GM19023 (cell line): Measurements from ENCODE around the gene CELA3A.

Experiments used
- ATAC-seq: cut with Tn5 transposase; IDR thresholded peaks from one replicate; pipeline ENCODE4 v1.9.1; 2021; ENCODE audit warnings: mild to moderate bottlenecking, moderate library complexity; ENCODE audit not compliant: unreplicated experiment

The CELA3A gene

GRCh38 chr1:22045604-22046228 lies 44.3 kb downstream of the CELA3A start:
- no peak for ATAC-seq

- ATAC-seq, result no peak
Measured at GRCh38 chr1:22048351-22049192, 47.1 kb downstream of the CELA3A start.

GRCh38 chr1:22050330-22050729 lies 48.9 kb downstream of the CELA3A start:
- no peak for ATAC-seq

GRCh38 chr1:22051607-22052114 lies 50.2 kb downstream of the CELA3A start:
- no peak for ATAC-seq

GRCh38 chr1:22052115-22053016 lies 50.9 kb downstream of the CELA3A start, which contains the start of gene CDC42:
TSS of gene CDC42 (plus strand) at chr1:22052709. CDS start at chr1:22078479, 25,770 bp downstream.
- ATAC-seq, result peak; percentile 89

GRCh38 chr1:22053017-22053860 lies 51.8 kb downstream of the CELA3A start:
- peak; percentile 44 for ATAC-seq

GRCh38 chr1:22053861-22054770 lies 52.7 kb downstream of the CELA3A start:
- no peak for ATAC-seq

- ATAC-seq, result no peak
Measured at GRCh38 chr1:22055463-22055862, 54.0 kb downstream of the CELA3A start.

GRCh38 chr1:22056043-22056442 lies 54.6 kb downstream of the CELA3A start:
- ATAC-seq, result no peak

GRCh38 chr1:22056936-22057335 lies 55.5 kb downstream of the CELA3A start:
- ATAC-seq, result no peak

- ATAC-seq, result no peak
Measured at GRCh38 chr1:22057861-22058260, 56.4 kb downstream of the CELA3A start.
